ENCODE measurements around the gene MRPL10.

Gene MRPL10

GRCh38 chr17:47812146-47812920 is 19.0 kb downstream of the MRPL10 start:
- DNase-seq (ENCODE audit: low spot score), result no peak

GRCh38 chr17:47811709-47812108 is 19.6 kb downstream of the MRPL10 start:
- DNase-seq (ENCODE audit: low spot score), result no peak

GRCh38 chr17:47810901-47811635 is 20.3 kb downstream of the MRPL10 start:
- DNase-seq (ENCODE audit: low spot score), result no peak

GRCh38 chr17:47810200-47810821 is 21.0 kb downstream of the MRPL10 start:
- DNase-seq (ENCODE audit: low spot score), result no peak

DNA sequence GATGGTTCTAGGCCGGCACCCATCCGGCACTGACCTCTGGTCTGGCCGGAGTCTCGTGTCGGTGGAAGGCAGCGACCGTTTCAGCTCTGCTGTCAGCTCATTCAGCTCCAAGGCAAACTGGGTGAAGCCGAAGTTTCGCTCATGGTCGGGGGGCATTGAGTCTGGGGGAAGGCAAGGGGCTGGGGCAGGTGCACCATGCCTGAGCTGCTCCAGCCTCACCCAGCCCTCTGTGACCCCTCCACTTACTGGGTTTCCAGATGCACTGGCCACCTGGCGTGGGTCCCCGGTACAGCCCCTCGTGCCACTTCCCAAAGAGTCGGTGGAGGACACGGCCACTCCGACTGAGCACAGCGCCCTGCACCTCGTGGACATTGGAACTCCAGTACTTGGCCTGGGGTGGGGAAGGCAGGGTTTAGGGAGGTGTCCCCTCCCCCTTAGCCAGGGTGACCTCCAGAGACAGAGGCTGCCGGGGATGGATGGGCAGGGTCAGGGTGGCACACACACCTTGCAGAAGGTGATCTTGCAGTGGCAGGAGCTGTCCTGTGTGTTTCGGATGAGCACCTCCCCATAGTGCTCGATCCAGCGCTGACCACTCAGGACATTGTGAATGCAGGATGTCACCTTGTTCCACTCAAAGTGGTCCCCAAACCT is 22.4 kb downstream of the MRPL10 start:
- DNase-seq (ENCODE audit: low spot score), result no peak

GRCh38 chr17:47808036-47808829 is 23.1 kb downstream of the MRPL10 start:
- DNase-seq (ENCODE audit: low spot score), result no peak

DNA sequence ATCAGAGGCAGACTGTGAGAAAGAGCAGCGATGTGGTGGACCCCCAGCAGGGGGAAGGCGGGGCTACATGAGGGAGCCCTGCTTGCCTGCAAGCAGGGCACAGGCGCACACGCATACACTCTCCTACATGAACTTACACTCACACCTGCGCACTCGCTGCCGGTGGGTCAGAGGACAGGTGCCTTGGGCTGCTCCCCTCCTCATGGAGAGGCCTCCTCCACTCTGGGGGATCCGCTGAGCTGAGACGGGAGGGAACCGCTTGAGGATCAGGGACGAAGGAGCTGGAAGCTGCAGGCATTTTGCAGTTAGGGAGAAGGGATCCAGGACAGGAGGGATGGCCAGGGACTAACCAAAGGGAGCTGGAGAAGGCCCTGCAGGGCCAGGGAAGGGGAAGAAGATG is 23.9 kb downstream of the MRPL10 start:
- DNase-seq (ENCODE audit: low spot score), result no peak

DNA sequence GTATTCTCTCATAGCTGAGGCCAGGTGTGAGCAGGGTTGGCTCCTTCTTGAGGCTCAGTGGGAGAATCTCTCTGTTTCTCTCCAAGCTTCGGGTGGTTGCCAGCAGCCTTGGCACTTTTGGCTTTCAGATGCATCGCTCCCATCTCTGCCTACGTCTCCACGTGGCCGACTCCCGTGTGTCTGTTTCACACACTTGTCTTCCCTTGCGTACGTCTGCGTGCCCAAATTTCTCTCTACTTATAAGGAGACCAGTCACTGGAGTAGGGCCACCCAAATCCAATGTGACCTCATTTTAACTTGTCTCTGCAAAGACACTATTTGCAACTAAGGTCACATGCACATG is 24.5 kb downstream of the MRPL10 start:
- DNase-seq (ENCODE audit: low spot score), result no peak

- DNase-seq (ENCODE audit: low spot score), result no peak
Observed at GRCh38 chr17:47806026-47806912, 25.1 kb downstream of the MRPL10 start.

DNA sequence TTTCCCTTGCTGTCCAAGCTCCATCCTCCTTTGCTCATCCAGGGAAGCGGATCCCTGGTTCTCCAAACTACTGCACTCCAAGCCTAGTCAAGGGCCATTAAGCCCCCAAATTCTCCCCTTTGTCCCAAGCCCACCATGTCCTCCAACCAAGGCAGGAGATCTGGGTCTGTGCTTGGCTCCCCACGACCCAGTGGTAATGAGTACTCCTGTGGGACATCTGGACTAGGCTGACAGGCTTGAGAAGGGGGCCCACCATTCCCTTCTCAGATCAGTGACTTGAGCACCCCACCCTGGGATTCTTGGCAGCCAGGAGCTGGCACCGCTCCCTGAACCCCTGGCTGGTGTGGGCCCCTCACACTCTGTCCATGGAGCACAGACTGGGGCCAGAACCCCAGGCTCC is 26.9 kb downstream of the MRPL10 start:
- DNase-seq (ENCODE audit: low spot score), result no peak

GRCh38 chr17:47803751-47804150 is 27.6 kb downstream of the MRPL10 start:
- DNase-seq (ENCODE audit: low spot score), result no peak

- no peak for DNase-seq (ENCODE audit: low spot score)
Observed at GRCh38 chr17:47803201-47803600, 28.1 kb downstream of the MRPL10 start.

GRCh38 chr17:47802341-47803022 is 28.9 kb downstream of the MRPL10 start:
- peak; percentile 19 for DNase-seq (ENCODE audit: low spot score)

DNA sequence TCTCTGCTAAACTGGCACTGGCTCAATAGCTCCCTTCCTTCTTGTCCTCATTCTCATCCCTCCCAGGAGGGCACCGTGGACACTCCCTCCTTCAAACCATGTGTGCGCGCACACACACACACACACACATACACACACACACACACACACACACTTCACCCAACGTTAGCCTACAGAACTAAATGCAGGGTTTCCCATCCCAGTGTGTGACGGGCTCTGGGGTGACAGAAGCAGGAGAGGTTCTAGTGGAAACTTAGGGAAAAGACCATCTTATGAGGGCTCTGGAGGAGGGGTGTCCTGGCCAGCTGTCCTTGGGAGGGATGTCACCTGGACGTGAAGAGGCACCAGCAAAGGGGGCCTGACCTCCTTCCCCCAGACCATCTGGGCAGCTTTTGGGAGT is 29.4 kb downstream of the MRPL10 start:
- DNase-seq (ENCODE audit: low spot score), result no peak

DNA sequence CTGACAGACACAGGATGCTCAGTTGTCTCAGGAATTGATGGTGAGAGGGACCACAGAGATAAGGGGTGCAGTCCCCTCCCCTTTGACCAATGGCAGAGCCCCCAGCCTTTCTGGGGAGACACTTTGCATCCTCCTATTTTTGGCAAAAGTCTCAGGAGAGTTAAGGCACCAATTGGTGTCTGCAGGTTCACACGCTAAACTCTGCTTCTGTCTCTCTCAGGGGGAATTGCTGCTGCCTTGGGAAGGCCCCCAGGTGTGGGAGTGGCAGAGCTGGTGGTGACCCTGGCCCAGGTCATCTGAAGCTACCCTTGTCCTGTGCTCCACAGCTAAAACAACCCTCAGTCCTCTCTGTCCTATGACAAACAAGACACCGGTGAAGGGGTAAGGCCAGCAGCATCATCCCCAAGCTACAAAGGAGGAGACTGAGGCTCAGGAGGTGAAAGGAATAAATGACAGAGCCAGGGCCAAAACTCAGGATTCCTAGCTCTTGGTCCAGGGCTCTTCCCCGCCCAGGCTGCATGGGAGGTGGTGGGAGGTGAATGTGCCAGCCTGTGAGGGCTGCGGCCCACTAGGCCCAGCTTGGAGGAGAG is 30.1 kb downstream of the MRPL10 start:
- no peak for DNase-seq (ENCODE audit: low spot score)

DNA sequence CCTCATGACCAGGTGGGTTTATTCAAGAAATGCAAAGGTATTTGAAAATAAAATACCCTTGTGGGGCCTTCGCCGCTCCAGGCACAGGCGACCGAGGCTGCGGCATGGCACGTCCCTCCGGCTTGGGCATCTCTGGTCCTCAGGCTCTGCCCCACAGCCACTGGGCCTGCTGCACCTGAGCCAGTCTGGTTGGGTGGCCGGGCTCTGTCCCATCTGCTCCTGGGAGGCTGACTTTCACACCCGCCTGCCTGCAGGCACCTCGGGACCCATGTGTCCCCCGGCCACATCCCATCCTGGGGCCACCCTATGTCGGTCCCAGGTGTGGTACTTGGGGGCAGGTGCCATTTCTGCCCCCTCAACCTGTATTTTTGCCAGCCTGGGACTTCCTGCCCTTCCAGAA is 30.7 kb downstream of the MRPL10 start:
- no peak for DNase-seq (ENCODE audit: low spot score)

- no peak for DNase-seq (ENCODE audit: low spot score)
Observed at GRCh38 chr17:47797797-47798196, 33.5 kb downstream of the MRPL10 start.

GRCh38 chr17:47792979-47793378 is 38.4 kb downstream of the MRPL10 start:
- DNase-seq (ENCODE audit: low spot score), result no peak

GRCh38 chr17:47792457-47792856 is 38.9 kb downstream of the MRPL10 start:
- DNase-seq (ENCODE audit: low spot score), result no peak

GRCh38 chr17:47791025-47791424 is 40.3 kb downstream of the MRPL10 start:
- DNase-seq (ENCODE audit: low spot score), result no peak

Measured in pons (tissue), 1 donor.